ENCODE data around the gene BPIFA1.
A peak's percentile ranks its signal among the peaks of the same experiment; 100 is the strongest.

The BPIFA1 gene

GRCh38 chr20:33250666-33251065 lies 14.9 kb downstream of the BPIFA1 start:
- no peak overlapping the region for H3K27ac ChIP-seq
- H3K36me3 ChIP-seq = no peaks in the 10 kb centered on the region
- peak; percentile 19 for DNase-seq
- no peaks in the 10 kb centered on the region for H3K27me3 ChIP-seq (ENCODE audit: insufficient read depth, low read depth, severe bottlenecking)
- H3K9me3 ChIP-seq (ENCODE audit: severe bottlenecking) = no peaks in the 10 kb centered on the region
- H3K4me3 ChIP-seq (ENCODE audit: low read depth, low read length) = no peak overlapping the region
- TF ChIP-seq CTCF (IDR thresholded peaks at IDR 0.05; ENCODE audit: low read depth, low read length) = no peak

GRCh38 chr20:33251496-33251895 lies 15.7 kb downstream of the BPIFA1 start:
- TF ChIP-seq CTCF (IDR thresholded peaks at IDR 0.05; ENCODE audit: low read depth, low read length) = no peak
- H3K27me3 ChIP-seq (ENCODE audit: insufficient read depth, low read depth, severe bottlenecking) = no peaks in the 10 kb centered on the region
- no peak overlapping the region for H3K27ac ChIP-seq
- no peak overlapping the region for H3K4me3 ChIP-seq (ENCODE audit: low read depth, low read length)
- DNase-seq = no peak
- no peaks in the 10 kb centered on the region for H3K36me3 ChIP-seq
- no peaks in the 10 kb centered on the region for H3K9me3 ChIP-seq (ENCODE audit: severe bottlenecking)

GRCh38 chr20:33252460-33252859 lies 16.7 kb downstream of the BPIFA1 start:
- Histone ChIP-seq H3K9me3 (ENCODE audit: severe bottlenecking) (no peaks in the 10 kb centered on the region), H3K27me3 (ENCODE audit: insufficient read depth, low read depth, severe bottlenecking) (no peaks in the 10 kb centered on the region), H3K36me3 (no peaks in the 10 kb centered on the region), H3K27ac (no peak overlapping the region), H3K4me3 (ENCODE audit: low read depth, low read length) (no peak overlapping the region)
- TF ChIP-seq CTCF (IDR thresholded peaks at IDR 0.05; ENCODE audit: low read depth, low read length) = no peak
- DNase-seq = no peak

- Histone ChIP-seq H3K27me3 (ENCODE audit: insufficient read depth, low read depth, severe bottlenecking) (no peaks in the 10 kb centered on the region), H3K36me3 (no peaks in the 10 kb centered on the region), H3K4me3 (ENCODE audit: low read depth, low read length) (no peak overlapping the region), H3K27ac (no peak overlapping the region), H3K9me3 (ENCODE audit: severe bottlenecking) (no peaks in the 10 kb centered on the region)
- TF ChIP-seq CTCF (IDR thresholded peaks at IDR 0.05; ENCODE audit: low read depth, low read length) = no peak
- no peak for DNase-seq
Measured at GRCh38 chr20:33255005-33255404, 19.2 kb downstream of the BPIFA1 start.

GRCh38 chr20:33257237-33257636 lies 21.4 kb downstream of the BPIFA1 start:
- no peak overlapping the region for H3K4me3 ChIP-seq (ENCODE audit: low read depth, low read length)
- H3K27me3 ChIP-seq (ENCODE audit: insufficient read depth, low read depth, severe bottlenecking) = no peaks in the 10 kb centered on the region
- no peaks in the 10 kb centered on the region for H3K36me3 ChIP-seq
- no peak for DNase-seq
- no peak for TF ChIP-seq CTCF (IDR thresholded peaks at IDR 0.05; ENCODE audit: low read depth, low read length)
- no peak overlapping the region for H3K27ac ChIP-seq
- no peaks in the 10 kb centered on the region for H3K9me3 ChIP-seq (ENCODE audit: severe bottlenecking)

- no peaks in the 10 kb centered on the region for H3K9me3 ChIP-seq (ENCODE audit: severe bottlenecking)
- H3K36me3 ChIP-seq = no peaks in the 10 kb centered on the region
- H3K27ac ChIP-seq = no peak overlapping the region
- no peaks in the 10 kb centered on the region for H3K27me3 ChIP-seq (ENCODE audit: insufficient read depth, low read depth, severe bottlenecking)
- no peak for DNase-seq
- TF ChIP-seq CTCF (IDR thresholded peaks at IDR 0.05; ENCODE audit: low read depth, low read length) = no peak
- H3K4me3 ChIP-seq (ENCODE audit: low read depth, low read length) = no peak overlapping the region
Measured at GRCh38 chr20:33259371-33259770, 23.6 kb downstream of the BPIFA1 start.
